Calu3 (cell line): Measurements from ENCODE around the gene HOXB1. TPM values are rescaled to one million over a fixed set of nuclear protein-coding genes. Genes with fewer than 3 reads are reported as not detected.
A peak's percentile ranks its signal among the peaks of the same experiment; 100 is the strongest.

ENCODE experiments used
- BruUV-seq: library from RNA; stranded (reverse); fragments of 400-500 nt; replicated peaks from 2 replicates; lab custom pipeline; 2021; lab: Mats Ljungman, UMichigan
- CTCF ChIA-PET: fragments of 300-600 bp; sonication (Branson Sonifier 250); formaldehyde crosslinking; loops from one replicate; lab custom pipeline; 2022; ENCODE audit warnings: antibody characterized with exemption; lab: Charles Lee
- DNase-seq: peaks from one replicate; pipeline ENCODE4 v3.0.0; 2022
- H3K27ac Mint-ChIP-seq: one replicate; pipeline ENCODE4 v1.8.0; 2022; ENCODE audit warnings: mixed read lengths; ENCODE audit not compliant: unreplicated experiment
- H3K27me3 Mint-ChIP-seq: one replicate; pipeline ENCODE4 v1.8.0; 2022; ENCODE audit warnings: mixed read lengths; ENCODE audit not compliant: unreplicated experiment
- H3K36me3 Mint-ChIP-seq: one replicate; pipeline ENCODE4 v1.8.0; 2022; ENCODE audit warnings: mild to moderate bottlenecking, moderate library complexity, mixed read lengths; ENCODE audit not compliant: insufficient read depth, unreplicated experiment
- H3K4me1 Mint-ChIP-seq: one replicate; pipeline ENCODE4 v1.8.0; 2022; ENCODE audit warnings: mild to moderate bottlenecking, low read depth, mixed read lengths; ENCODE audit not compliant: unreplicated experiment
- H3K4me3 Mint-ChIP-seq: one replicate; pipeline ENCODE4 v1.8.0; 2022; ENCODE audit warnings: mild to moderate bottlenecking, low read depth, moderate library complexity, mixed read lengths; ENCODE audit not compliant: unreplicated experiment
- H3K9me3 Mint-ChIP-seq: one replicate; pipeline ENCODE4 v1.8.0; 2022; ENCODE audit warnings: low read depth, mixed read lengths; ENCODE audit not compliant: unreplicated experiment
- intact Hi-C: fragments of 100-400 bp; cut with micrococcal nuclease; formaldehyde crosslinking; loops from one replicate; pipeline ENCODE4 v1.10.0; 2022; ENCODE audit not compliant: unreplicated experiment
- total RNA-seq: library from RNA; stranded (reverse); gene quantifications from 2 replicates; pipeline ENCODE4 v1.2.3, GENCODE V29; 2022
- TF ChIP-seq, protein P1 (sequence below): fragments of 200-600 bp; IDR thresholded peaks from one replicate; pipeline ENCODE4 v1.8.0; 2022; ENCODE audit warnings: antibody characterized with exemption; ENCODE audit not compliant: unreplicated experiment

Gene HOXB1
- total RNA-seq, 1 experiment from 2014 or later: not detected

DNA sequence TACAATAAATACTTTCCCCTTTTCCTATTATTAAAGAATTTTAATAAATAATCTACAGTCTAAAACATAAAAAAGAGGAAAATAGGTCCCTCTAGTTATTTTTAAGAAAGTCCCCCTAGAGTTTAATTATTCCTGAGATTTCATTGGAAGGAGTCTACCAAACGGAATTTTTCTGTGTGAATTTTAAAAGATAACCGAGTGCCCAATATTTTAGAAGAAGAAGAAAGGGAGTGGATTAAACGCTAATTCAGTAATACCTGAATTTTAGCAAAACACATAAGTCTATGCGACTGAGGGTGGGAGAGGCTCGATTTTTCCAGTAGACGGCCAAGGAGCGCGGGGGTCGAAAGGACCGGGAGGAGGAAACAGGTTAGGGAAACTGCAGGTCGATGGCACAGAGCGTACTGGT is 11.9 kb upstream of the HOXB1 start:
- Mint-ChIP-seq H3K4me1 (peaks cover 31% of the 10 kb centered on the region), H3K27me3 (peaks cover 56% of the 10 kb centered on the region), H3K4me3 (peak overlapping the region; percentile 68), H3K27ac (peak overlapping the region; percentile 77), H3K9me3 (no peaks in the 10 kb centered on the region), H3K36me3 (peaks cover 60% of the 10 kb centered on the region)
- CTCF ChIA-PET: interaction anchor here (0.6 to 2.2 kb wide), 3 partner anchors 22 to 37 kb away, joined by 3 to 5 read pairs (median 4); no protein-coding TSS in a partner anchor
- intact Hi-C loops: loop anchor here (5.0 kb wide), 3 partner anchors 35 to 50 kb away; partner anchors contain the start of gene HOXB4
- TSS peak; percentile 76 for BruUV-seq
- DNase-seq: no peak
- TF ChIP-seq, protein P1, sequence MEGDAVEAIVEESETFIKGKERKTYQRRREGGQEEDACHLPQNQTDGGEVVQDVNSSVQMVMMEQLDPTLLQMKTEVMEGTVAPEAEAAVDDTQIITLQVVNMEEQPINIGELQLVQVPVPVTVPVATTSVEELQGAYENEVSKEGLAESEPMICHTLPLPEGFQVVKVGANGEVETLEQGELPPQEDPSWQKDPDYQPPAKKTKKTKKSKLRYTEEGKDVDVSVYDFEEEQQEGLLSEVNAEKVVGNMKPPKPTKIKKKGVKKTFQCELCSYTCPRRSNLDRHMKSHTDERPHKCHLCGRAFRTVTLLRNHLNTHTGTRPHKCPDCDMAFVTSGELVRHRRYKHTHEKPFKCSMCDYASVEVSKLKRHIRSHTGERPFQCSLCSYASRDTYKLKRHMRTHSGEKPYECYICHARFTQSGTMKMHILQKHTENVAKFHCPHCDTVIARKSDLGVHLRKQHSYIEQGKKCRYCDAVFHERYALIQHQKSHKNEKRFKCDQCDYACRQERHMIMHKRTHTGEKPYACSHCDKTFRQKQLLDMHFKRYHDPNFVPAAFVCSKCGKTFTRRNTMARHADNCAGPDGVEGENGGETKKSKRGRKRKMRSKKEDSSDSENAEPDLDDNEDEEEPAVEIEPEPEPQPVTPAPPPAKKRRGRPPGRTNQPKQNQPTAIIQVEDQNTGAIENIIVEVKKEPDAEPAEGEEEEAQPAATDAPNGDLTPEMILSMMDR: no peak

DNA sequence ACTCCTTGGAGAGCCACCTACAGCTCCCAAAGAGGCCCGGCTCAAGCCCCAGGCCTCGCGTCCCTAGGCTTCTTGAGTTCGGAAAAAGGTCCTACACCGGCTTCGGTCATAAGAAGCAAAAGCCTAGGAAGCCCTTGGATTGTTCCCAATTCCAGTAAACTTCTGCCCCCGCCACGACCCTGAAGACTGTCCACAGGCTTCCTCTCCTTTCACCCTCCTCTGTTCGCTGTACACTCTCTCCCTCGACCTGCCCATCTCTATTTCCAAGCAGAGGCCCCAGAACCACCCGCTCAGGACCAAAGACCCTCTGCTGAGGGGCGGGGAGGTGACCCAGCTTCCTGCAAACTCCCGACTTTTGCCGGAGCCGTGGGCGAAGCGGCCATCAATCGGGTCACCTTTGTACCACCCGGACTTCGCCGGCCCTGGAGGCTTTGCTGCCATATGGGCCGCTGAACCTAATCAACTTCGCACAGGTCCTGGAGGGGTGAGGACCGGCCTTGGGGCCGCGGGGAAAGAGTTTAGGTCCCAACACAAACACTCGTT is 11.4 kb upstream of the HOXB1 start:
- TF ChIP-seq, protein P1: no peak
- peaks cover 56% of the 10 kb centered on the region for H3K27me3 Mint-ChIP-seq
- no TSS peak for BruUV-seq

DNA sequence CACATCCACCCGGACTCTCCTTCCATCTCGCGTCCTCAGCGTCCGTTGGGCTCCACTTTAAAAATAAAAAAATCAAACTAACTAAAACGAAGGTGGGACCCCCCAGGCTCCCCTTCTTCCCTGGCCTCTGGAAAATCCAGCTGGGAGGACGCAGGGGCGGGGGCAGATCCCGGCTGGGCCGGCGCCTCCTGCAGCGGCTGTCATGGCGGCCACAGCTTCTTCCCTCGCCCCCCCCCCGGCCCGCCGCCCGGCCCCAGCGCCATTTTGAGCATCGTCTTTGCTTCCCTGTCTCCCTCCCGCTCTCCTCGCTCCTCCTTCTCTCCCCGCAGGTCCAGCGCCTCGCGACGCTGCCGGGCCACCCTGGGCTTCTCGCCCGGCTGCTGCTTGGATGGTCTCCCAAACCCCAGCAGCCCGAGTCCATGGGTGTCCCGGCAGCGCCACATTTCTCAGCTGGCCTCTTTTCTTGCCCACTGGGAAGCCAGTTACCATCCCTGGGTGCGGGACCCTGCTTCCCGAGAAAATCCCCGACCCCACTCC is 10.8 kb upstream of the HOXB1 start:
- intact Hi-C loops: loop anchor here (5.0 kb wide), 3 partner anchors 34 to 49 kb away; partner anchors contain the start of gene HOXB4
- DNase-seq: no peak
- no peaks in the 10 kb centered on the region for H3K9me3 Mint-ChIP-seq
- CTCF ChIA-PET: interaction anchor here (0.6 to 2.2 kb wide), 6 partner anchors 14 to 1024 kb away, joined by 3 to 5 read pairs (median 4); no protein-coding TSS in a partner anchor
- H3K4me1 Mint-ChIP-seq: peaks cover 31% of the 10 kb centered on the region
- TF ChIP-seq, protein P1: no peak
- peaks cover 56% of the 10 kb centered on the region for H3K27me3 Mint-ChIP-seq
- H3K4me3 Mint-ChIP-seq: peak overlapping the region; percentile 68
- H3K36me3 Mint-ChIP-seq: peaks cover 54% of the 10 kb centered on the region
- BruUV-seq: no TSS peak
- peak overlapping the region; percentile 77 for H3K27ac Mint-ChIP-seq

More for the DNA sequence above, 11.4 kb upstream of the HOXB1 start:
- DNase-seq: no peak
- intact Hi-C loops: loop anchor here (5.0 kb wide), 3 partner anchors 35 to 50 kb away; partner anchors contain the start of gene HOXB4
- Mint-ChIP-seq H3K4me1 (peaks cover 31% of the 10 kb centered on the region), H3K36me3 (peaks cover 57% of the 10 kb centered on the region), H3K4me3 (peak overlapping the region; percentile 68), H3K27ac (peak overlapping the region; percentile 77), H3K9me3 (no peaks in the 10 kb centered on the region)
- CTCF ChIA-PET: interaction anchor here (0.9 to 2.2 kb wide), 3 partner anchors 13 to 37 kb away, joined by 4 to 5 read pairs (median 4); no protein-coding TSS in a partner anchor

DNA sequence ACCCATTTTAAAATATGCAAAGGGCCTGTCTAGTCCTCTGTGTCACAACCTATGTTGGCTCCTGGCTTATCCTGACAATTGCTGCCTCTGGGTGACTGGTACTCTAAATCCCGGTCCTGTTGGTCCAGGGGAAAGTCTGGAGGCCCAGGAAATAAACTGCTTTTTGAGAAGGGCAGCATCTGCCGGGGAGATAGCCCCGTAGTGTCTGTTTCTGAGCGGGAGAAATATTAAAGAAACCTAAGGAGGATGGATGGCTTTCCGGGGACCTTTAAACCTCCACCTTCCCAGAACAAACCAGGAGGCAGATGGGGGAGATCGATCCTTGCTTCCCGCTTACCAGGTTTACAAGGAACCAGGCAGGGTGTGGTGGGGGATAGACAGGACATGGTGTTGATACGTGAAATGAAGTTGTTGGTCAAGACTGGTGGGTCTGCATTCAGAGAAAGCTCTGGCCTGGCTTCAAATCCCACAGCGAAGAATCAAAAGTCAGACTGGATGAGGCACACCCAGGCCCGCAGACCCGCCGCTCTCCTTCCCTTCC is 10.3 kb upstream of the HOXB1 start:
- BruUV-seq: no TSS peak
- peak overlapping the region; percentile 77 for H3K27ac Mint-ChIP-seq
- intact Hi-C loops: loop anchor here (5.0 kb wide), 3 partner anchors 34 to 49 kb away; partner anchors contain the start of gene HOXB4

More for the DNA sequence above, 10.3 kb upstream of the HOXB1 start:
- CTCF ChIA-PET: interaction anchor here (0.6 to 2.2 kb wide), 7 partner anchors 14 to 1024 kb away, joined by 3 to 5 read pairs (median 3); no protein-coding TSS in a partner anchor
- TF ChIP-seq, protein P1: no peak
- peaks cover 56% of the 10 kb centered on the region for H3K27me3 Mint-ChIP-seq
- no peaks in the 10 kb centered on the region for H3K9me3 Mint-ChIP-seq
- peaks cover 51% of the 10 kb centered on the region for H3K36me3 Mint-ChIP-seq
- H3K4me3 Mint-ChIP-seq: peak overlapping the region; percentile 68
- peaks cover 28% of the 10 kb centered on the region for H3K4me1 Mint-ChIP-seq
- no peak for DNase-seq
